Peyer's patch (tissue), 4 donors: ENCODE results near the gene NR6A1.

Experiments
- POLR2A ChIP-seq, 2 donors: fragments of 450-650 bp; IDR thresholded peaks; one replicate each; pipeline ENCODE4 v1.5.1; 2017; ENCODE audit warnings: antibody characterized with exemption in 2 of 2, mild to moderate bottlenecking in 2 of 2, moderate library complexity in 2 of 2
- TF ChIP-seq, protein P1 (sequence below), 6 experiments: fragments of 450-650 bp in 4 of 6; fragments of 200-600 bp in 2 of 6; sonication (generic) in 1 of 6; IDR thresholded peaks; one replicate each; pipeline ENCODE4 v1.5.1; 2017 to 2019; ENCODE audit warnings: antibody characterized with exemption in 6 of 6, mild to moderate bottlenecking in 3 of 6, moderate library complexity in 1 of 6

GRCh38 chr9:124553738-124554137, 217.4 kb downstream of the NR6A1 start:
- TF ChIP-seq, protein P1, sequence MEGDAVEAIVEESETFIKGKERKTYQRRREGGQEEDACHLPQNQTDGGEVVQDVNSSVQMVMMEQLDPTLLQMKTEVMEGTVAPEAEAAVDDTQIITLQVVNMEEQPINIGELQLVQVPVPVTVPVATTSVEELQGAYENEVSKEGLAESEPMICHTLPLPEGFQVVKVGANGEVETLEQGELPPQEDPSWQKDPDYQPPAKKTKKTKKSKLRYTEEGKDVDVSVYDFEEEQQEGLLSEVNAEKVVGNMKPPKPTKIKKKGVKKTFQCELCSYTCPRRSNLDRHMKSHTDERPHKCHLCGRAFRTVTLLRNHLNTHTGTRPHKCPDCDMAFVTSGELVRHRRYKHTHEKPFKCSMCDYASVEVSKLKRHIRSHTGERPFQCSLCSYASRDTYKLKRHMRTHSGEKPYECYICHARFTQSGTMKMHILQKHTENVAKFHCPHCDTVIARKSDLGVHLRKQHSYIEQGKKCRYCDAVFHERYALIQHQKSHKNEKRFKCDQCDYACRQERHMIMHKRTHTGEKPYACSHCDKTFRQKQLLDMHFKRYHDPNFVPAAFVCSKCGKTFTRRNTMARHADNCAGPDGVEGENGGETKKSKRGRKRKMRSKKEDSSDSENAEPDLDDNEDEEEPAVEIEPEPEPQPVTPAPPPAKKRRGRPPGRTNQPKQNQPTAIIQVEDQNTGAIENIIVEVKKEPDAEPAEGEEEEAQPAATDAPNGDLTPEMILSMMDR (IDR thresholded peaks at IDR 0.05) = no peak
- TF ChIP-seq POLR2A (IDR thresholded peaks at IDR 0.05) = no peak
